Superior temporal gyrus (tissue), 1 donor: ENCODE data around the gene SCFD1.
"Not testable (repeated sequence)": the region's sequence is repeated elsewhere in the genome, so short reads cannot be mapped to it uniquely, and the experiment has no call there.

Experiments used
- DNase-seq: peaks from one replicate; pipeline ENCODE4 v3.0.0-alpha.2; 2016; ENCODE audit errors: extremely low spot score

SCFD1 gene

GRCh38 chr14:30608533-30609006 is 13.5 kb upstream of the SCFD1 start:
- DNase-seq = no peak

DNA sequence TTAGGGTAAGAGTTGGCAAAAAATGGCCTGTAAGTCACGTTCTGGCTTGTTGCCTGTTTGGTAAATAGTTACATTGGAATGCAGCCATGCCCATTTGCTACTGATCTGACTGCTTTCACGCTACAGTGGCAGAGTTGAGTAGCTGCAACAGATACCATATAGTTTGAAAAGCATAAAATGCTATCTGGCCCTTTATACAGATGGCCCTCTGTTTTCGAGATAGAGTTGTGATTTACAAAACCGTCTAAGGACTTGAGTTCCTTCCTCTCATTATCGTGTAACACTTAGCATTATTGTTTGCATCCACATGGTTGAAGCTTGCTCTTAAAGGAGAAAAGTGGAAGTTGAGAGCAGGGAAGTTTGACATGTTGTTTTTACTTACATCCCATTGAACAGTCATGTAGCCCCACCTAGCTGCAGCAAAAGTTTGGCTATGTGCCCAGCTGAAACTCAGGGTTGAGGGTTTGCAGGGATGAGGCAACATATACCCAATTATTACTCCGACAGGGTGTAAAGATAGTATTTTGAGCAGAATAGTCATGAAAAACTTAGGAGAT is 11.3 kb upstream of the SCFD1 start:
- peak; percentile 59 for DNase-seq

- no peak for DNase-seq
These were observed 8.0 kb upstream of the SCFD1 start for GRCh38 chr14:30614155-30614554.

GRCh38 chr14:30620178-30620577 is 1.9 kb upstream of the SCFD1 start:
- DNase-seq = no peak

- no peak for DNase-seq
These were observed 672 bp upstream of the SCFD1 start for GRCh38 chr14:30621354-30621939.

- no peak for DNase-seq
These were observed 1.5 kb downstream of the SCFD1 start for GRCh38 chr14:30623412-30624131.

- no peak for DNase-seq
These were observed 2.0 kb downstream of the SCFD1 start for GRCh38 chr14:30624132-30624423.

DNA sequence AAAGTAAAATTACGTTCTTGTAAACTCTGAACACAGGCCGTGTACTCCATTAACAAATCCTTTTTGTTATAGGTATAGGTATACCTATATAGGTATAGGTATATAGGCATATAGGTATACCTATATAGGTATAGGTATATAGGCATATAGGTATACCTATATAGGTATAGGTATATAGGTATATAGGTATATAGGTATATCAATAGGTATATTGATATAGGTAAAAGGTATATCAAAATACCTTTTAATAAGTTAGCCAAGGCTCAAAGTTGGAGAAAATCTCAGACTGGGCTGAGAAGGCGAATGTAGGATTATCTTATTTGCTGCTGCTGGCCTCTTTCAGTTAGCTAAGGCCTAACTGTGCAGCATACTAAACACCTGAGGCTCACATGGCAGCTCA is 3.4 kb downstream of the SCFD1 start:
- DNase-seq = no peak

DNA sequence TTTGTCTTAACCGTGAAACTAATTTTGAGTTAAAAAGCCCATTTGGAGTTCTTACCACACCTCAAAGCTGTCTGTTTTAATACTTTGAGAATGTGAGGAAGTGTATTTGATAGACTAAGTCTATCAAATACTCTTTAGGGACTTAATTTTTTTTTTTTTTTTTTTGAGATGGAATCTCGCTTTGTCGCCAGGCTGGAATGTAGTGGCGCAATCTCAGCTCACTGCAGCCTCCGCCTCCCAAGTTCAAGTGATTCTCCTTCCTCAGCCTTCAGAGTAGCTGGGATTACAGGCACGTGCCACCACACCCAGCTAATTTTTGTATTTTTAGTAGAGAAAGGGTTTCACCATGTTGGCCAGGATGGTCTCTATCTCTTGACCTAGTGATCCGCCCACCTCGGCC is 7.3 kb downstream of the SCFD1 start:
- not testable (repeated sequence) for DNase-seq

GRCh38 chr14:30630248-30630647 is 8.1 kb downstream of the SCFD1 start:
- DNase-seq = no peak

DNA sequence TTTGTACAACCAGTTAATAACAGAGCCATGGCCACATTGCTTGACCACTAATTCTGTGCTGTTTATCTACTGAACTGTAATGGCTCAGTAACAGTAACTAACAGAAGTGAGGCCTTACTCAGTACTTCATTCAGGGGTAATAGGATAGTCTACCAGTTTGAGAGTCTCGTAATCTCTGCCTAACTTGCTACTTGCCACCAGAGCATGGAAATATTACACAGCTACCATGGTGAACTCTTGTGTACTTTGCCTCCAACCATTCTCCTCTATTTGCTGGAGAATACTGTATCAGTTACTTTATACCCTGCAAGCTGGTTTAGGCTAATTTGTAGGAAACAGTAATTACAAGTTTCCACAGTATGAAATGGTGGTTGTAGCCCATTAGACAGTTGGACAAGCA is 10.6 kb downstream of the SCFD1 start:
- no peak for DNase-seq

DNA sequence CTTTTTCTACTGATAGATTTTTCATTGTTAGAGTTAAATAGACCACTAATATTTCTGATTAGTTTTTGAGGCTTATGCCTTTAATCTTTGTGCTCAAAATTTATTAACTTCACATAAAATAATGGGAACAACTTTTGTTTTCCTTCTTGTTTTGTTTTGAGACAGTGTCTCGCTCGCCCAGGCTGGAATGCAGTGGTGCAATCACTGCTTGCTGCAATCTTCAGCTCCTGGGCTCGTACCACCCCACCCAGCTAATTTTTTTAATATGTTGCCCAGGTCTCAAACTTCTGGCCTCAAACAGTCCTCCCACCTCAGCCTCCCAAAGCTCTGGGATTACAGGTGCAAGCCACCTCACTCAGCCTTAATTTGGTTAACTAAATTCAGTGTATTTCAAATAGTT is 16.8 kb downstream of the SCFD1 start:
- no peak for DNase-seq

DNA sequence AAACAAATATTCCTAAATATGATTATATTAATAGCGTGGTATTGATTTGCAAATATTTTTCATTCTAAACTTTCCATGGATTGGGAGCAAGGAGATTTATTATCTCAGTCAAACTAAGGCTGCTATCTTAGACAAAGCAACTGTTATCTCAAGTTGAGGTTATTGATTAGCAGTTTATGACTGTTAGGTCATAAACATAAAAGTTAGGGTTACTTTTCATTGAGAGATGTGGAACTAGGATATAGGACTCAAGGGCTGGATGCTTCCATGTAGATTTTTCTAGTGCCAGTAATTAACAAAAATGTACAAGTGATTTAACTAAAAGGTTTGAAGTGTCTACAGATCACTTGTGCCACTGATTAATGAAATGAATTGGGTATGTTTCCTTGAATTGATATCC is 19.1 kb downstream of the SCFD1 start:
- no peak for DNase-seq

DNA sequence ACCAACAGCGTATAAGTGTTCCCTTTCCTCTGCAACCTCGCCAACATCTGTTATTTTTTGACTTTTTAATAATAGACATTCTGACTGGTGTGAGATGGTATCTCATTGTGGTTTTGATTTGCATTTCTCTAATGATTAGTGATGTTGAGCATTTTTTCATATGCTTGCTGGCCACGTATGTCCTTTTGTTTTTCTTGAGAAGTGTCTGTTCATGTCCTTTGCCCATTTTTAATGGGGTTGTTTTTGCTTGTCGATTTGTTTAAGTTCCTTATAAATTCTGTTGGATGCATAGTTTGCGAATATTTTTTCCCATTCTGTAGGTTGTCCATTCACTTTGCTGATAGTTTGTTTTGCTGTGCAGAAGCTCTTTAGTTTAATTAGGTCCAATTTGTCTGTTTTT is 22.3 kb downstream of the SCFD1 start:
- not testable (repeated sequence) for DNase-seq

GRCh38 chr14:30645600-30645999 is 23.5 kb downstream of the SCFD1 start:
- DNase-seq = no peak

DNA sequence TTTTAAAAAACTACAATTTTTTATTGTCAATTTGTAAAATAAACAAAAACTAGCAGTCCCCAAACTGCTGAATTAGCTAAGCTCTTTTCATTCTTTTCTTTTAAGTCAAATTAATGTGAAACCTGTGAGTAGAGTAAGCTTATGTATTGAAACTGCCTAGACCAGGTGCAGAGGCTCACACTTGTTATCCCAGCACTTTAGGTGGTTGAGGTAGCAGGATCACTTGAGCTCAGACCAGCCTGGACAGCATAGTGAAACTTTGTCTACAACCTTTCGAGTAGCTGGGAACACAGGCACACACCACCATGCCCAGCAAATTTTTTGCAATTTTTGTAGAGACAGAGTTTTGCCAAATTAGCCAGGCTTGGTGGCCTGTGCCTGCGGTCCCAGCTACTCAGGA is 26.4 kb downstream of the SCFD1 start:
- no peak for DNase-seq

- no peak for DNase-seq
These were observed 29.8 kb downstream of the SCFD1 start for GRCh38 chr14:30651937-30652336.

DNA sequence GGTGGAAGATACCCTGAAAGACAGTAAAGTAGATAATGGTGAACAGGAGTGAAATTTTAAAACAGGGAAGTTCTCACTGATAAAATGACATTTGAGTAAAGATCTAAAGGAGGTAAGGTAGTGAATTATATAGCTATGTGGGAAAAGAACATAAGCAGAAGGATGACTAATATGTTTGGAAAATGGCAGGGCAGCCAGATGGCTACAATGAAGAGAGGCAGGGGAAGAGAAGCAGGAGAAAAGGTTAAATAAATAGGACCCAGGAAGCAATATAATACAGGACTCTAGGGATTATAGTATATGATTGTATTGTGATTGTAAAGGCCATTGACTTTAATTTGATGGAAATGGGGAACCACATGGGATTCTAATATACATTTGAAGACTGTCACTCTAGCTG is 33.0 kb downstream of the SCFD1 start:
- DNase-seq = no peak

- no peak for DNase-seq
These were observed 33.5 kb downstream of the SCFD1 start for GRCh38 chr14:30655658-30656057.

GRCh38 chr14:30656190-30656632 is 34.1 kb downstream of the SCFD1 start:
- peak; percentile 45 for DNase-seq

DNA sequence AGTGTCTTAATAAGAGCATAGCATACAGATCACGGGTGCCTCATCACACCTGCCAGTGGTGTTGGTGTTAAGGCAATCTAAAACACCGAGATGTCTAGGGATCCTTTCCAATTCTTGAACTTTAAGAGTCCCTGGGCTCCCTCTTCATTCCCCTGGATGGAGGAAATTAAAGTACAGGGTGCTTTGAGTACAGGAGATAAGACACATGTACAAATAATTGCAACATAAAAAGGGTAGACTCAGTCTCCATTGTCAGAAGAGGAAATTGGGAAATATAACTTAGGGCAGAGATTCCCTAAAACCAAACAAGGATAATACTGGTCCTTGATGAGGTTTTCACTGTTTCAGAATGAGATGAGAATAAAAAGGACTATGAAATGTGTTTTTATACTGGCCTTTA is 34.9 kb downstream of the SCFD1 start:
- no peak for DNase-seq

- DNase-seq = no peak
These were observed 35.6 kb downstream of the SCFD1 start for GRCh38 chr14:30657606-30658163.

- no peak for DNase-seq
These were observed 36.5 kb downstream of the SCFD1 start for GRCh38 chr14:30658645-30659044.
